Myocyte (in vitro differentiated cells): ENCODE data around the gene APP. TPM values are rescaled to one million over a fixed set of nuclear protein-coding genes. Genes with fewer than 3 reads are reported as not detected.

Experiments used
- DNase-seq: peaks from one replicate; pipeline ENCODE4 v3.0.0-alpha.2; 2012; ENCODE audit warnings: low read depth
- total RNA-seq: library from RNA; depleted of rRNA; stranded (reverse); fragments of >200 nt; gene quantifications from 2 replicates; pipeline ENCODE4 v1.2.3, GENCODE V29; 2014

Gene APP
- total RNA-seq, 1 donor from 2014 or later, result 576 TPM

GRCh38 chr21:26068776-26069175 lies 101.8 kb downstream of the APP start:
- no peak for DNase-seq

- DNase-seq, result no peak
Observed at GRCh38 chr21:26067836-26068594, 102.6 kb downstream of the APP start.

- DNase-seq, result no peak
Observed at GRCh38 chr21:26064506-26064905, 106.1 kb downstream of the APP start.

GRCh38 chr21:26061437-26061836 lies 109.1 kb downstream of the APP start:
- DNase-seq, result no peak

GRCh38 chr21:26060335-26061115 lies 110.0 kb downstream of the APP start:
- peak; percentile 68 for DNase-seq

- DNase-seq, result peak; percentile 51
Observed at GRCh38 chr21:26057477-26058170, 112.9 kb downstream of the APP start.

- DNase-seq, result no peak
Observed at GRCh38 chr21:26055841-26056264, 114.7 kb downstream of the APP start.

GRCh38 chr21:26055010-26055409 lies 115.6 kb downstream of the APP start:
- DNase-seq, result no peak

GRCh38 chr21:26052057-26052456 lies 118.5 kb downstream of the APP start:
- no peak for DNase-seq

GRCh38 chr21:26050857-26051256 lies 119.7 kb downstream of the APP start:
- DNase-seq, result no peak

GRCh38 chr21:26049803-26050202 lies 120.8 kb downstream of the APP start:
- no peak for DNase-seq

- DNase-seq, result no peak
Observed at GRCh38 chr21:26047279-26047967, 123.1 kb downstream of the APP start.

GRCh38 chr21:26043891-26044290 lies 126.7 kb downstream of the APP start:
- no peak for DNase-seq

- DNase-seq, result no peak
Observed at GRCh38 chr21:26042181-26042876, 128.2 kb downstream of the APP start.

GRCh38 chr21:26041431-26042180 lies 129.0 kb downstream of the APP start:
- peak; percentile 79 for DNase-seq

GRCh38 chr21:26036916-26037315 lies 133.7 kb downstream of the APP start:
- DNase-seq, result no peak

GRCh38 chr21:26032263-26032662 lies 138.3 kb downstream of the APP start:
- peak; percentile 22 for DNase-seq

GRCh38 chr21:26028183-26028582 lies 142.4 kb downstream of the APP start:
- no peak for DNase-seq

- no peak for DNase-seq
Observed at GRCh38 chr21:26027696-26028095, 142.9 kb downstream of the APP start.
